IPS DF 19.7 (cell line): ENCODE data around the gene POU2AF1.
"Not testable (repeated sequence)": the region's sequence is repeated elsewhere in the genome, so short reads cannot be mapped to it uniquely, and the experiment has no call there.

Experiments
- DNase-seq: peaks from one replicate; pipeline ENCODE4 v3.0.0-alpha.2; 2013; ENCODE audit warnings: low read depth, low spot score

POU2AF1 gene

DNA sequence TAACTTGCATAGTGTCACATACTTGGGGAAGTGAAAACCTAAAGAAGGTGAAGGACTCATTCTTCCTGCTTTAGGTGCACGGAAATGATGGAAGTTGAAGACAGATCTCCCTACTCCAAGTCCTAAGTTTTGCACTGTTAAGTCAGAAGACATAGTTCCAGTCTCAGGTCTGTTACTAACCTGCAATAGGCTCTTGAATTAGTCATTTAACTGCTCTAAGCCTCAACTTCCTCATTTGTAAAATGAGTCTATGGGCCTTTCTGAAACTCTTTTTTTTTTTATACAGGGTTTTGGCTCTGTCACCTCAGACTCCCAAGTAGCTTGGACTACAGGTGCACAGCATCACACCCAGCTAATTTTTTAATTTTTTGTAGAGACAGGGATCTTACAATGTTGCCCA lies 30.8 kb upstream of the POU2AF1 start:
- DNase-seq = no peak

- no peak for DNase-seq
Measured at GRCh38 chr11:111408789-111409727, 30.0 kb upstream of the POU2AF1 start.

DNA sequence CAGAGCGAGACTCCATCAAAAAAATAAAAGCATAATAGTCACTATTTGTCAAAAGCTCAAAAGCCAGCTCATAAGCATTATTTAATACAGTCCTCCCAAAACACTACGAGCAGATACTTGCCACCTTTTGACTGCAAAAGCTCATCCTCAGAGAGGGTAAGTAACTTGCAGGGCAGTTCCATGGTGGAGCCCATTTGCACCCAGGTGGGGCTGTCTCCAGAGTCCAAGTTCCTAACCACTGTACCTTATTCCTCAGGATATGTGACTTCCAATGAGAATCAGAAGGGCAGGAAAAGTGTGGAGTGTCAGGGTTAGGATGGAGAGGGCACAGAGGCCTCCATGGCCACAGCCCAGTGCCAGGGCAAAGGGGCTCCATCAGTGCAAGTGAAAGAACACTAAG lies 28.6 kb upstream of the POU2AF1 start:
- no peak for DNase-seq

DNA sequence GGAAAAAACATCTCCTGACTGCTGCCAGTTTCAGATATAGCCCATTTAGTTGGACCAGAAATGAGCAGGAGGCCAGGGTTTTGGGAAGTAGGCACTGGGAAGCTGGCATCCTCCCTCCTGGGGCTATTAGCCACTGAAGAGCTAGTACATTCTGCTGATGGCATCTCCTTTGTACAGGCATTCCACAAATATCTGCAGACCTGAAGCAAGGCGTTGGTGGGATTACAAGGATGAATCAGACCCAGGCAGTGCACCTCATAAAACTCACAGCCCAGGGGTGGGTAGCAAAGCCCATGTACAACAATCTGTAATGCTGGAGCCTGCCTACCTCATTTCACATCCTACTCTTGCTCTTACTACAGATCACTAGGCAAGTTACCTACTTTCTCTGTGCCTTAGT lies 27.5 kb upstream of the POU2AF1 start:
- no peak for DNase-seq

GRCh38 chr11:111406091-111406490 lies 27.0 kb upstream of the POU2AF1 start:
- DNase-seq = no peak

DNA sequence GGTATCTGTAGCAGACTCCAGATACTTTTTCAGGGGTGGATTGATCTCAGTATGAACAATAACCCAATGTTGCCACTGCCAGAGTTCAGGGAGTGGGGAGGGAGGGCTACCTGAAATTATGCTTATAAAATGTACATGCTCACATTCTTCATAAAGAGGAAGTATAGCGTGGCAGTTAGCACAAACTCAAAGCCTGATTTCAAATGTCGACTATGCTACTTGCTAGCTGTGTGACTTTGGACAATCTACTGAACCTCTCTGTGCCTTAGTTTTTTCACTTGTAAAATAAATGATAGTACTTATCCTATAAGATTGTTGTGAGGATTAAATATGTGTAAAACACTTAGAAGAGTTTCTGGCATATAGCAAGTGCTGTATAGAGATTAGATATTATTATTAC lies 26.5 kb upstream of the POU2AF1 start:
- DNase-seq = no peak

DNA sequence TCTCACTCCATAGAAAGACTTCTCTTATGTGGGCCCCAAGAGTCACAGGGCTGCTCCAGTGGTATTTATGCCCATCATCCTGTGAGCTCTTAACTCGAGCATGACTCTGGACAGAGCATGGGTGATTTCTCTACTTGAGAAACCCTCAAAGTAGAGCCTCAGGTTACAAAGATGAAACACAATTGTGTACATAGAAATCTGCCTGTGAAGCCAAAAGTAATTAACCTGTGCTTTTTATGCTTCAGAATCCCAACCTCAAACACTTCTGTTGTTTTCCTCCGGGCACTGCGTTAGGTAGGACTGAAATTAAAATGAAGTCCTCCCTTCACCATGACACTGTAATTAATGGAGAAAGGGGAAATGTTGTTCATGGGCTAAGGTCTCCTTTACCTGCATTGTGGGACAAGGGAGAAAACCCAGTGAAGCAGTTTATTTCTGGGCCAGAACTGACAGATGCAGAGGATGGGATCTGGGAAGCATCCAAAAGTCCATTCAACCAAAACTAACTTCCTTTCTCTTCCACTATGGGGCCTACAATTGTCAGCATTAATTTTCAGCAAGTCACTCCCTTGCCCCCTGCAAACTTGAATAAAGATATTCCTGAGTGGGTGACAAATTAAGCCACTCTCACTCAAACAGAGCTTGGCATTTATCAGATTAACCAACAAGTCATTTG lies 24.1 kb upstream of the POU2AF1 start:
- no peak for DNase-seq

GRCh38 chr11:111402411-111402810 lies 23.3 kb upstream of the POU2AF1 start:
- DNase-seq = no peak

GRCh38 chr11:111401957-111402356 lies 22.9 kb upstream of the POU2AF1 start:
- DNase-seq = not testable (repeated sequence)

- no peak for DNase-seq
Measured at GRCh38 chr11:111400595-111400994, 21.5 kb upstream of the POU2AF1 start.

GRCh38 chr11:111399187-111400031 lies 20.3 kb upstream of the POU2AF1 start:
- DNase-seq = no peak

DNA sequence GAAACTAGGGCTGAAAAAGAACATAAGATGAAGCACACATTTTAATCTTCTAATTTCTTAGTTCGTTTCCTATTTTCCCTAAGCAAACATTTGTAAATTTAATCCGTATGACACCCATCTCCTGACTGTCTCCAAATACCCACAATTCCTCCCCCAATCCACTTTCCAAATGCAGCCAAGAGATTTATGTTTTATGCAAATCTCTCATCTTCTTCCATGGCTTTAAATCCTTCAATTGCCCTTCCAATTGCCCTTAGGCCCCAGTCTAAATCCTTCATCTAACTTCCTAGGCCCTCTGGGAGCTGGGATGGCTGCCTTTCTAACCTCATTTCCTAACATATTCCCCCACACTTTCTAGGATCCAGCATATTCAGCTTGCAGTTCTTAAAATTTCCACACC lies 18.0 kb upstream of the POU2AF1 start:
- no peak for DNase-seq

GRCh38 chr11:111395749-111396148 lies 16.7 kb upstream of the POU2AF1 start:
- DNase-seq = no peak

DNA sequence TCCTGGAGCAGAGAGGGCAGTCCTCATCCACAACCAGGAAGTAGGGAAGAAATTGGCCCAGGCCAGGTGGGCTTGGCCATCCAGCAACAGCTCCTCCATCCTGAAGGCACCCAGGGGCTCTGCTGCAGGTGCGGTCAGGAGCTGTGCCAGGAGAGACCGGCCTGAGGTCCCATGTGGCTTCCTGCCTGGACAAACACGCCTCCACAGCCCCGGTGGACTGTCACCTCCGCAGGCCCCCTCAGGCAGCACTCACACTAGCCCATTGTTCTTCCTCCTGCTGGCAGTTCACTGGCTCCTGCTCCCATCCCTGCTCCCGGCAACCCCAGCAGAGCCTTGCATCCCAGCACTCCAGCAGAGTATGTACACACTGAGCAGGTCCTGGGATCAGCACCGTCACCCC lies 16.0 kb upstream of the POU2AF1 start:
- DNase-seq = no peak

- not testable (repeated sequence) for DNase-seq
Measured at GRCh38 chr11:111394147-111394546, 15.1 kb upstream of the POU2AF1 start.

DNA sequence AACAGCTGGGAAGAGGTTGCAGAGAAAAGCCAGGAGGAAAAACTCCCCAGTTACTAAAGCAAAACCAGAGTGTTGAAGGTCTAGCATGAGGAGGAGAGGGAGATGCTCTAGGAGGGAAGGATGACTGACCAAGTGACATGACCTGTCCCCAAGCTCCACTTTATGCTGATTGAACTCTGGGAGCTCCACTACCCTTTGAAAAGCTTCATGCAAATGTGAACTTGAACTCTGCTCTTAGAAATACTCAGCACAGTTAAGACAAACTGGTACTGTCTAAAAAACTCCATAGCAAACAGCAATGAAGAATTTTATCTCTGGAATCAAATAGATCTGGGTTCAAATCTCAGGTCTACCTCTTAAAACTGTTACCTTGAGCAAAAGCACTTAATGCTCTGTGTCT lies 14.5 kb upstream of the POU2AF1 start:
- DNase-seq = no peak

DNA sequence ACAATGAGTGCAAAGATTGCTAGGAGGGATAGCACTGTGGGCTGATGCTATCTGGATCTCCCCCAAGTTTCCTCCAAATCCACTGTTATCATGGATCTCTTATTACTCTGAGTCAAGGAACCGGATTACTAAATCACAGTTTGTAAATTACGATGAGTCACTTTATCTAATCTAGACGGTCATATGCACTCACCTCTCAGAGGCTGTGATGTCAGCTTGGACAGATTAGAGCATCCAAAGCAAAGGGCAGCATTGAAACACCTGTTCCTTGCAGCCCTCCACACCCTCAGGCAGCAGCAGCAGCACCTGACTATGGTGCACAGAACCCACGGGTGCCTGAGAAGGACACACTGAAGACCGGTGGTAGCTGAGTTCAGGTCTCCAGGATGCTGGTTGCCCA lies 14.0 kb upstream of the POU2AF1 start:
- DNase-seq = no peak

GRCh38 chr11:111392552-111392951 lies 13.5 kb upstream of the POU2AF1 start:
- DNase-seq = no peak

- DNase-seq = no peak
Measured at GRCh38 chr11:111391328-111392124, 12.5 kb upstream of the POU2AF1 start.

GRCh38 chr11:111388842-111389241 lies 9.8 kb upstream of the POU2AF1 start:
- DNase-seq = no peak

DNA sequence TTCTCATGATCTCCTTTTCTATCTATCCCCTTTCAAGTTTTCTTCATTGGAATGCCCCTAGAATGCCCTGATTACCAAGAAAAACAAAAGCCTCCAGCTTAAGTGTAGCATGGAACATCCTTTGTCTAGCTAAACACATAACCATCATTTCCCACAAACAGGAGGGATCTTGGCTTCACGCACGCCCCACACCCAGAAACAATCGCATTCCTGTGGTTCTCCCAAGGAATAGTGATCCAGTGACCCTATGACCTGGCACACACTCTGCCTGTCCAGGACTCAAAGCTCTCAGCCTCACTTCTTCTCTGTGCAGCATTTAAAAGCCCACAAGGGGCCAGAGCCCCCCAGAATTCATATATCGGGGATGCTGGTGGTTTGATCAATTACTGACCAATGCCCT lies 9.3 kb upstream of the POU2AF1 start:
- DNase-seq = no peak
